HG02938 (cell line): ENCODE data around the gene CAPN12.

Experiments used
- ATAC-seq: cut with Tn5 transposase; IDR thresholded peaks from one replicate; pipeline ENCODE4 v1.9.1; 2021; ENCODE audit warnings: mild to moderate bottlenecking, moderate library complexity; ENCODE audit not compliant: unreplicated experiment

Gene CAPN12

DNA sequence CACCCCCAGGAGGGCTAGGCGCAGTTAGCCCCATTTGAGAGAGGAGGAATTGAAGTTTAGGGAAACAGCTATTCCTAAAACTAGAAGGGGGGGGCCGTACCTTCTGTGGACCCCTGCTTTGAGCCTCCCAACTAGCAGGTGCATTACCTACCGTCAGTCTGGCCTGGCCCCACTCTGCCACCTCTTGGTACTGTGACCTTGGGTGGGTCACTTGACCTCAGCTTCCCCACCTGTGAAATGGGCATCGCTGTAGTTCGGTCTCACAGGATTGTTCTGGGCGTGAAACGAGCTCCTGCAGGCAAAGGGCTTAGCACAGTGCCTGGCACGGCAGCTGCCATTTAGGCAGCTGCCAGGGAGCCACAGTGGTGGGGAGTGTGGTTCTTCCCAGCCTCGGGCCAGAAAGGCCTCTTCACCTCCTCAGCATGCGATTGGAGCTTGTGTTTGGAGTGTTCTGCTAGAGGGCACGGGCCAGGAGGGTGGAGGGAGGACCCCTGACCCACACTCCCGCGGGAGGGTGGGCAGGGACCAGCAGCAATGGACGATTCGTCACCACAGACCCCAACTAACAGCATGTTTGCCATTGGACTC lies 32.0 kb downstream of the CAPN12 start:
- no peak for ATAC-seq

DNA sequence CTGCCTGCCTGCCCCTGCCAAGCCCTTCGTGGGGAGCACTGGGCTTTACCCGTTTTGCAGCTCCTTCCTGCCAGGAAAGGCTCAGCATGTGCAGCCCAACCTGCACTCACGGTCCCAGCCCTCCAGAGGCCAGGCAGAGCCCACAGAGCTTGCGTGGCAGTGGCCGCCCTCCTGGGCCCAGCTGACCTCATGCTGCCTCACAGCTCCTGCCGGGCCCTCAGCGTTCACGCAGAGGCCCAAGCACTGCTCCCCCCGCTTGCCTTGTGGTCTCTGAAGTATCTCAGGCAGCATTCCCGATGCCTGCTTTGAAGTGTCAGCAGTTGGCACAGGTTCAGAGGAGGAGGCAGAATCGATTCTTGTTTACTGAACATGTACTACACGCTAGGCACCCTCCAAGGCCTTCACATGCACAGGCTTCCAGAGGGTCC lies 32.5 kb downstream of the CAPN12 start:
- ATAC-seq = no peak

DNA sequence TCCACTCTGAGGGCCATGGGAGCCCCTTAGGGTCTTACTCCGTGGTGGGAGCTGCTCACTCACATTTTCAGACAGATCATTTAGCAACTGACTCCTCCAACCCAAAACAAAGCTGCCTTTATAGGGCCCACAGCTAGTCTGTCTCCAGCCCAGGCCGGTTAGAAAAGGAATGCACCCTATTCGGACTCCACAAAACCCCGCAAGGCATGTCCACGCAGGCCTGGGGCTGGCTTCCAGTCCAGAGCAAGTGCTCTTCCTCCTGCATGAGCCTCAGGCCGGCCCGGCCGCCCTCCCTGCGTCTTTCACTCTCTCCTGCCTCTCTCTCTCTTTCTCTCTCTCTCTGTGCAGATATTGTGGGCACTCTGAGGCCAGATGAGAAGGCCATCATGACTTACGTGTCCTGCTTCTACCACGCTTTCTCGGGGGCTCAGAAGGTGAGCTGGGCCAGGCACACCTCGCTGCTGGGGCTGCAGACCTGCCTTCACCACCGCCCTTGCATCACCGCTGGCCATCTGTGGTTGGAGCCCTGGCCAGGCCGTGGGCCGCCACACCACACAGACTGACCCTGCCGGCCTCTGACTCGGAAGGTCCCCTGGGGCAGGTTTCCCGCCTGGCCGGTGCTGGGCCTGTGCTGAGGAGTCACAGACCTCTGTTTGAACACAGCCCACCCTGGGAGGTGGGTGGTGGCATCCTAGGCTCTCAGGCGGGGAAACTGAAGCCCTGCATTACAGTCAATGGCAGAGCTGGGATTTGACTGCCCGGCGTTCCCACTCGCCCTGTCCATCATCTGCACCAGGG lies 33.1 kb downstream of the CAPN12 start:
- no peak for ATAC-seq

DNA sequence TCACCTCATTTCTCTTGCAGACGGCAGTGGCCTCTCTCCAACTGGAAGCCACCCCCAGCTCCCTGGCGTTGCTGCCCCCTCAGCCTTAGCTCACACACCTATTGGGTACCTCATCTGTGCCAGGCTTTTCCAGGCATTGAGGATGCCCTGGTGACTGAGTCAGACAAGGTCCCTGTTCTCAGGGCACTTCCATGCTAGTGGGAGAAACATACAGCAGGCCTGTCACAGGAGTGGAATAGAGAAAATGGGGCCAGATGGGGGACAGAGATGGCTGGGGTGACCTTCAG lies 33.9 kb downstream of the CAPN12 start:
- no peak for ATAC-seq

DNA sequence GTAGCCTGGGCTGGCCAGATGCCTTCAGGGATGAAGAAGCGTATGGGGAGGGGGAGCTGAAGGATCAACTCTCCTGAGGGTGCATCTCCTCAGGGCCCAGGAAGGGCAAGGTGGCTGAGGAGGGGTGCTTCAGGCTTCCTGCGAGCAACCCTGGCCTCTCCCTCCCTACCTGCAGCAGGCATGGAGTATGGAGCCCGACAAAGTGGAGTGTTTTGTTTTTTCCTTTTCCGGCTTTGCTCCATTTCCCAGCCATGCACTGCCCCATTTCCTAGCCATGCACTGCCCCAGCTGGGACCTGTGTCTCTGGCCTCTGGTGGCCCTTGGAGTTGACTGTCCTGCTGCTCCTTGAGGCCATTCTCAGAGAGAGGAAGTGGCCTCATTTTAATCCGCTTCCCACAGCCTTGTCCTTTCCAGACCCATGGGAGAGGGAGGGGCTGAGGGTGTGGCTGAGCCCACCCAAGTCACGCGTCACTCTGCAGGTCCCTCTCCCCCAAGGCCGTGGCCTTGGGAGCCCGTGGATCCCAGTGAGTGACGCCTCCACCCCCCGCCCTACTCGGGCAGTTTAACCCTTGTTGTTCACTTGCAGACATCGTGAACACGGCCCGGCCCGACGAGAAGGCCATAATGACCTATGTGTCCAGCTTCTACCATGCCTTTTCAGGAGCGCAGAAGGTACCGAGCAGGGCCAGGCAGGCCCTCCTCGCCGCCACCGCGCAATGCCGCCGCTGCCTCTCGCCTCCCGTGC lies 34.4 kb downstream of the CAPN12 start:
- ATAC-seq = no peak

DNA sequence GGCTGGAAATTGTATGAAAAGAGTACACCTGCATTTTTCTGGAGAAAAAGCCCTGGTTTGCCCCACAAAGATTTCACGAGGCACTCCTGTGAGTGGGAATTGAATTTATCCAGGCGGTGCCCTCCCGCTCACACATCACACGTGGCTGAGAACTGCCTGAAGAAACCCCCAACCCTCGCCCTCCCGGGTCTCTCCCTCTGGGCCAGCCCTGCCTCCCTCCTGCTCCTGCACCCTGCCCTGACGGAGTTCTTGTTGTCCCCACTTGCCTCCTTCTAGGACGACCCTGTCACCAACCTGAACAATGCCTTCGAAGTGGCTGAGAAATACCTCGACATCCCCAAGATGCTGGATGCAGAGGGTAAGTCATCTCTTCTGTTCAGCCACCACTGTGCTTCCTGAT lies 35.2 kb downstream of the CAPN12 start:
- no peak for ATAC-seq

DNA sequence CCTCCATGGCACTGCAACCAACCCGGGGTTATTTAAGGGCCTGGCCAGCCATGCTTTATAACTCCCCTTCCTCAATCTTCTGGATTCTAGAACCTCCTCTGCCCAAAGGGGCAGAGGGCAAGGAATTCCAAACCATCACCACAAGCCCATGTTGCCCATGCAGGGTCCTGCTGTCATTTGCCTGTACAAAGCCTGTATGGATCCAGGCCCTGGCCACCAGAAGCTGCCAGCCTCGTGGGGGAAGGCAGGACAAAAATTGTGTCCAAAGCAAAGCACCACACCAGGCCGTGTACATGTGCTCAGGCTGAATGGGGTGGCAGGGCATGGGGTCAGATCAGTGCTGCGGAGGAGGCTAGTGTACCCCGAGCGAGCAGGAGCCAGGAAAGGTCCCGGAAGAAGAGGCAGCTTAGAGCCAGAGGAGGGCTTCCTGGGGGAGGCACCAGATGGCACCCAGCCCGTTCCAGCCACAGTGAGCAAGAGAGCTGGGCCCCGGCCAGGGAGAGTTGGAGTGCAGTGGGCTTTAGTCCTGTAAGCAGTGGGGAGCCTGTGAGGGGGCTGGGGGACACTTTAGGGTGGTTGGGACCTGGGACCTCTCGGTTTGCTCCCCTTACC lies 35.8 kb downstream of the CAPN12 start:
- no peak for ATAC-seq

DNA sequence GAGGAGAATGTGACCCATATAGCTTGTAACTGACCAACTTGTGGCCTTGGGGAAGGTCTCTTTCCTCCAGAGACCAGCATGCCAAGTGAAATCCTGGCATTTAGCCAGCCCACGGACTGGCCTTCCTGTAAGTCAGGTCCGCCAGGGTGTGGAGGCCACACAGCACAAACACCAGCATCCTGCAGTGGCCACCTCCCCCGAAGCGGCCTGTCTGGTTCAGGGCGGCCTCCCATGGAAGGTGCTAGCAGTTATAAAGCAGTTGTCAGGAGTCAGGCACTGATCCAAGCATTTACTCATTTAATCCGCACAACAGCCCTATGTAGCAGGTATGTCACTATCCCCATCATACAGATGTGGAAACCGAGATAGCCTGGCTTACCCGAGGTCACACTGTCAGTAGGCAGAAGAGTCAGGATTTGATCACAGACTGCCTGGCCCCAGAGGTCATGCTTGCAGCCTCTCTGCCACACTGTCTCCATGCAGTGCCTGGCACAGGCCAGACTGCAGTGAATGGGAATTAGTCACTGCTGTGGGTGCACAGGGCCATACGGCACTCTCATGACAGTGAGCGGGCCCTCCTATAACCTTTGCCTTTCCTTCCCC lies 36.7 kb downstream of the CAPN12 start:
- ATAC-seq = no peak

DNA sequence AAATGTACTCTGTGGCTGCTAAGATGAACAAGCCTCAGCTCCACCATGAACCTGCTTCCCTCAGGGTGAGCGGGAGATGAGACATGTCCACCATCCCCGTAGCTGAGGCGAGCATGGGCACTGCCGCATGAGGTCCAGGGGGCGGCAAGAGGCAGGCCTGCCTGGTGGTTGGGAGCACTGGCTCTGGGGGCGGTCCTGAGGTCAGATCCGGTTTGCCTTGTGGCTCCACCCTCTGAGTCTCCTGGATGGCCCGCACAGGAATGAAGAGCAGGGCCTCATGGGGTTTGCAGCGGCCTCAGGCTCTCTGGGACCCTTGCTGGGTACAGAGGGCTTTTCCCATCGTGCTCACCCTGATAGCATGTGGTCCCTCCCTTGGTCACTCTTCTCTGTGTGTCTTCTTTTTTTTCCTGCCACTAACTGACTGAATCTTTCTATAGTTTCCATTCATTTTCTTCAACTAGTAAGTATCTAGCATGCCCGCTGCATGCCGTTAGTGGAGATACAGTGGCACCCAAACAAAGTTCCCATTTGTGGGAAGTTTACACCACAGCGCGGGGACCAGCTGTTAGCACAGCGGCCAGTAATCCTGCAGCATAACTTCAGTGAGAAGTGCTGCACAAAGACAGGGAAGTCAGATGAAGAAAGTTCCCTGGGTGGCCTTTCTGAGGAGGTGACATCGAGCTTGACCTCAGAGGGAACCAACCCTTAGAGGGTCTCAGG lies 37.3 kb downstream of the CAPN12 start:
- no peak for ATAC-seq

DNA sequence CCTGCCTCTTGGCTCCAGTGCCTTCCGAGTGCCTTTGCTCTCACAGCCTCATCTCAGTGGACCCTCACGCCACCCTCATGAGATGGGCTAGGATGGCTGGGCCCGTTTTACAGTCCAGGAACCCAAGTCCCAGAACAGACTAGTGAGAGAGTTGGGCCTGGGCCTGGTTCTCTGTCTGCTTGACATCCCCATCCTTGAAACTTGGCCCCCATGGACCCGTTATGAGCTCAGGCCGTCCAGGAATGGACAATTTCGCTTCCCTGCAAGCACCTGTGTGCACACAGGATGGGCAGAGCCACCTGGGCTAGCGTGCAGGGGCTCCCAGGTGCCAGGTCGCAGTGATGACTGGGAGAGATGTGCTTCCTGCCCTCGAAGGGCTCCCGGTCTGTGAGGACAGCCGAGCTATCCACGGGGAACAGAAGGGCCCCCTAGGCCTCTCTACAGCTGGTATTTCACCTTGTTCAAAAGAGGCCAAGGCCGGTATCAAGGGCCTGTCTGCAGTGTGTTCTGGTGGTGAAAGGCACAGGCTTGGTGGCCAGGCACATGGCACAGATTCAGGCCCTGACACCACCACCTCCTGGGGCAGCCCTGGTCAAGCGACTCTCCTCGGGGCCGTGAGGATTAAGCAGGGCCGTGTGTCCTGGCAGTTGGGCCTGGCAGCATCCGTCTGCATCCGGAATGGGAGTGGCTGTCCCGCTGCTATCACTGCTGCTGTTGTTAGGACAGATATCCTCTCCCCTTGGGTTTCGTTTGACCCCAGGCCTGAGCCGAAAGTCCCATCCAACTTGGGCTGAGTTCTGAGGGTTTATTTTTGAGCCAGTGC lies 38.9 kb downstream of the CAPN12 start:
- ATAC-seq = no peak

DNA sequence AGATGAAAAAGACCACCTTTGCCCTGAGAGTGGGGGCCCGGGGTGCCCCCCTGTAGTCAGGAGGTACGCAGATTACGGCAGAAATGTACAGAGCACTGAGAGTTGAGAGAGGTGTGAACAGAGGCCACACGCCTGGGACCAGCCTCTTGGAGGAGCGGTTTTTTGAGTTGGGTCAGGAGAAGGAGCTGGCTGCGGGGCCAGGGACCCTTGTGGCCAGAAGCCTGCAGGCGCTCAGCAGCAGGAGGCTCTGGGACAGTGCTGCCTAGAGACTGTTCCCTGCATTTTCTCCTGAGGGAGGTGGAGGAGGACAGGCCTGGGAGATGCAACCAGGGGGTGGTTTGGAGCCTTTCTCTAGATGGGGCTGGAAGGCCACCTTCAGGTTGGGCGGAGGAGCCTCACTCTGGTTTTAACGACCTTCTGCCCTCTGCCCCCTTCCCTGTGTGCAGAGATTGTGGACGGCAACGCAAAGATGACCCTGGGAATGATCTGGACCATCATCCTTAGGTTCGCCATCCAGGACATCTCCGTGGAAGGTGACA lies 39.7 kb downstream of the CAPN12 start:
- no peak for ATAC-seq

DNA sequence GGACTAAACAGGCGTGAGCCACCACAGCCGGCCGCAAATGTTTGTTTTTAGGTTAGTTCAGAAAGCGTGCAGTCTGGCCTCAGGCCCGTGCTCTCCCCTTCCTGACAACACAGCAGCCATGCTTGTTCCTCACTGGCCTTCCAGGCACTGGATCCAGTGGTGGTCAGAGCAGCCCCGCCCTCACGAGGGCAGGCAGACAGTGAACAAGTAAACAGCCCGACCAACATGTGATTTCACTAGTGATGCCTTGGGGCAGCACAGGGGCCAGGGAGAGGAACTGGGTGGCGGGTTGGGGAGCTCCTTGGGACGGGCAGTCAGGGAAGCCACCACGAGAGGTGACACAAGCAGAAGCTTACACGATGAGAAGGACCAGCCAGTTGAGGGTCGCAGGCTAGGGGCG lies 40.8 kb downstream of the CAPN12 start:
- no peak for ATAC-seq

DNA sequence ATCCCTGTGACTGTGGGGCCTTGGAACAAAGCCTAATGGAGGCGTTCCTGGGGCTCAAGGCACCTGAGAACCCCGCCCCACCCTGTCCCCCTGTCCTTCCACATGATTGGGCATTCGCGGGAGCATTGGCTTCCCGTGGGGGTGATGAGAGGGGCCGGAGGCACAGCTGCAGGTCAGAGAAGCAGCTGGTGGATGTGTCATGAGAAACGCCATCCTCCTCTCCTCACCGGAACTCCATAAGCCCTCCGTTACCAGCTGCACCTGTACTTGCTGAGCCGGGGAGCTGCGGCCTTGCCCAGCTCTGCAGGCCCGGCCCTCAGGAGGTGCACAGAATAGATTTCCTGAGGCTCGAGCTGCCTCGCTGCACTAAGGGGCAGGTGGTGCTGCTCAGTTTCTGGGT lies 42.0 kb downstream of the CAPN12 start:
- ATAC-seq = no peak

DNA sequence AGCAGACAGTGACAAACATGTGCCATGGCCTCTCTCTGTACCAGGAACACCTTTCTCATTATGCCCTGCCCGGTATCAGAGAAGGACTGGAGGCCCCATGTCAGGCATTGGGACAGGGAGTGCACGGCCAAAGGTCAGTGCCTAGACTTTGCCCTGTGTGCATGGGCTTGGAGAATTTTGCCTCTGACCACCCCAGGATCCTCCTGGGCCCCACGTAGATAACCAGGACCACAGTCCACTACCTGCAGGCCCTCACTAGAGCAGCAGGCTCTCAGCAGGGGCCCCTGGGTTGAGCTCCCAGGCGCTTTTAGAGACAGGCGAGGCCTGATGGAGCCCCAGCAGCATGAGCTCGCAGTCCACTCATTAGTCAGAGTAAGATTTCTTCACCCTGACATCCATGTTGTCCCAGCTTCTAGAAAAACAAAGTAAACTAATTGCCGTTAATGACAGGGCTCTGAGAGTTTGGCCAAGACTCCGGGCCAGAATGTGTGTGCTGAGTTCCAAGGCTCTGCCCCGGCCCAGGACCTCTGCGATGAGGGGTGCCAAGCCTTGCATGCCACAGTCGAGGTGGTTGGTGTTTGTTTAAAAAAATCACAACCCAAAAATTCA lies 42.7 kb downstream of the CAPN12 start:
- ATAC-seq = no peak

DNA sequence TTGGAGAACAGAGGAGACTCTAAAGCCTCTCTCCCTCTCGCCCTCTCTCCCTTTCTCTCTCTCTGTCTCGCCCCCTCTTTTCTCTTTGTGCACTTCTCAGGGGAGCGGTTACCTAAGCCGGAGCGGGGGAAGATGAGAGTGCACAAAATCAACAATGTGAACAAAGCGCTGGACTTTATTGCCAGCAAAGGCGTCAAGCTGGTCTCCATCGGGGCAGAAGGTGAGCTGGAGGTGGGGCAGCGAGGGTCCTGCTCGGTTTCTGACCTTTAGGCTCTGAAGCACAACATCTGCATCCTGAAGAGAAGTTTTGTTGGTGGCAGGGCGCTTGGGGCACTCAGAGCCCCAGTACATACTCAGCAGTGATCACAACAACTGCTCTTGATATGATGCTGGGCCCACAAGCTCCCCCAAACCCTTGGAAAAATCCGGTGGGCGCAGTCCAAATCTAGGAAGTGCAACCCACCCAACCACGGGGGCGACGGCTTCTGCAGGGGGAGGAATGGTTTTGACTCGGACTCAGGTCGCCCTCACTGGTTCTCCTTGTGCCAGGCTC lies 43.3 kb downstream of the CAPN12 start:
- ATAC-seq = no peak

DNA sequence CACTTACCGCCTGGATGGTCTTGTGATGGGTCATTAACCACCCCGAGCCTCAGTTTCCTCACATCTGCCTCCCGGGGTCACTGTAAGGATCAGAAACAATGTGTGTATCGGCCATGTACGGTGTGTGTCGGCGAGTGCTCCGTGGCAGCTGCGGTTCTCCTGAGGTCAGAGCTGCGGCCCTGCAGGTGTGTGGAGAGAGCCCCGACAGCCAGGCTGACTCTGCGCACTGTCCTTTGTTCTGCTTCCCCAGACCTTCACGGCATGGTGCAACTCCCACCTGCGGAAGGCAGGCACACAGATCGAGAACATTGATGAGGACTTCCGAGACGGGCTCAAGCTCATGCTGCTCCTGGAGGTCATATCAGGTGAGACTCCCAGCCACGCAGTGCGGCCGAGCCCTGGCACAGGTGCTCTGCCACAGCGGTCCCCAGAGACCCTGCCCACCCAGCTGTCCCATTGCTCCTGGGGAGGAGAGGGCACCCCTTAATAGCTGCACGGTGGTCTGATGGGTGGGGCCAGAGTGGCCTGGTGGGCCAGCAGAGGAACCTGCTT lies 43.8 kb downstream of the CAPN12 start:
- ATAC-seq = no peak

DNA sequence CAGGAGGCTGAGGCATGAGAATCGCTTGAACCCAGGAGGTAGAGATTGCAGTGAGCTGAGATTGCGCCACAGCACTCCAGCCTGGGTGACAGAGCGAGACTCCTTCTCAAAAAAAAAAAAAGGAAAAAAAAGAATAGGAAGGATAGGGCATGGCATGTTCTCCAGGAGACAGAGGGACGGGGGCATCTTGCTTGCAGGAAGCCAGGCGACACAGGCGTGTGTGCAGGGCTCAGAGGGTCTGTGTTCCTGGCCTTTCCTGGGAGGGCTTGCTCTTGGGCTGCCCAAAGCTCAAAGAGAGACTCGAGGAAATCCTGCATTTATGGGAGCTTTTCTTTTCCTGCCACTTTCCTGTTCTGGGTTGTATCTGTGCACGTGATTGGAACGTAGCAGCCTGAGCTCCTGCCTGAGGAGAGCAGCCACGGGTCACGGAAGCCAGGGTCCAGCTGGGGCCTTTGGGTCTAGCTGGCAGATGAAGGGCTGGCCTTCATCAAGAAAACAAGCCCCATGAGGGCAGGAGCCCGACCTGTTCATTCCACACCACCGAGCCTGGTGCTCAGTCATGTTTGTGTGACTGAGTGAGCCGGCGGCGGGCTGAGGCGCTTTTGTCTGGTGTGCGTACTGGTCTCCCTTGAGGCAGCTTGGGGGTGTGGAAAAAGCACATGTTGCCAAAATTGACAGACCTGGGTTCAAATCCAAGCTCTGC lies 44.5 kb downstream of the CAPN12 start:
- no peak for ATAC-seq

DNA sequence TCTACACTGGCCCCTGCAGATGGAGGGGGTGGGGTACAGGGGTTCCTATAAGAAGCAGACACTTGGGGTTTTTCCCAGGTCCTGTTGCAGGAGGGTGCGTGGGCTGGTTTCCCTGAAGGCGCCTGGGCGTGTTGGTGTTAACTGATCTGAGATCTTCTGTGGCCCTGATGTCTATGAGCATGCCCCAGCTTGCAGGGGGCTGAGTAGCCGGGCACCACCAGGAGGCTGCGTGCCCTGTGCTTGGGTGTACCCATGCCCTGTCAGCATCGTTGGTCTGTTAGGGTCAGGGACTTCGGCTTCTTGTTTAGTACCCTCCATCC lies 45.3 kb downstream of the CAPN12 start:
- no peak for ATAC-seq
